ENCODE results near the gene WIPF2.
"Not testable (repeated sequence)": the region's sequence is repeated elsewhere in the genome, so short reads cannot be mapped to it uniquely, and the experiment has no call there.

WIPF2 gene

GRCh38 chr17:40304866-40305265 is 85.8 kb downstream of the WIPF2 start:
- not testable (repeated sequence) for H3K27ac ChIP-seq (ENCODE audit: low read depth, low read length); H3K36me3 ChIP-seq (ENCODE audit: control insufficient read depth in 1 of 2, insufficient read depth in 2 of 2, low read length in 2 of 2); H3K4me3 ChIP-seq (ENCODE audit: low read depth in 1 of 2, low read length in 2 of 2); H3K27me3 ChIP-seq (ENCODE audit: control insufficient read depth in 1 of 2, insufficient read depth in 2 of 2, low read length in 2 of 2); H3K9ac ChIP-seq (ENCODE audit: low read depth in 1 of 2, low read length in 2 of 2); H3K9me3 ChIP-seq (ENCODE audit: control insufficient read depth in 1 of 2, low read length in 2 of 2)
- peaks cover 46 to 48% of the 10 kb centered on the region in 2 donors for H3K4me1 ChIP-seq (ENCODE audit: control insufficient read depth in 1 of 2, insufficient read depth in 2 of 2, low read length in 2 of 2)

- H3K4me3 ChIP-seq (ENCODE audit: low read depth in 1 of 2, low read length in 2 of 2), result peak overlapping the region; percentile 12
Measured at GRCh38 chr17:40306395-40306794, 87.3 kb downstream of the WIPF2 start.

GRCh38 chr17:40307001-40307730 is 88.1 kb downstream of the WIPF2 start:
- H3K9me3 ChIP-seq (ENCODE audit: control insufficient read depth in 1 of 2, low read length in 2 of 2), result no peaks in the 10 kb centered on the region
- H3K27me3 ChIP-seq (ENCODE audit: control insufficient read depth in 1 of 2, insufficient read depth in 2 of 2, low read length in 2 of 2), result no peaks in the 10 kb centered on the region
- H3K36me3 ChIP-seq (ENCODE audit: control insufficient read depth in 1 of 2, insufficient read depth in 2 of 2, low read length in 2 of 2), result peaks cover 0 to under 1% of the 10 kb centered on the region in 2 donors
- peak overlapping the region; percentile 59 for H3K27ac ChIP-seq (ENCODE audit: low read depth, low read length)
- H3K9ac ChIP-seq (ENCODE audit: low read depth in 1 of 2, low read length in 2 of 2), result peak overlapping the region; percentile 15 to 23
- no peak overlapping the region for H3K4me3 ChIP-seq (ENCODE audit: low read depth in 1 of 2, low read length in 2 of 2)
- peaks cover 69 to 71% of the 10 kb centered on the region in 2 donors for H3K4me1 ChIP-seq (ENCODE audit: control insufficient read depth in 1 of 2, insufficient read depth in 2 of 2, low read length in 2 of 2)

More at GRCh38 chr17:40306395-40306794, 87.3 kb downstream of the WIPF2 start:
- Histone ChIP-seq H3K27ac (ENCODE audit: low read depth, low read length) (peak overlapping the region; percentile 59), H3K36me3 (ENCODE audit: control insufficient read depth in 1 of 2, insufficient read depth in 2 of 2, low read length in 2 of 2) (peaks cover 0 to 2% of the 10 kb centered on the region in 2 donors), H3K27me3 (ENCODE audit: control insufficient read depth in 1 of 2, insufficient read depth in 2 of 2, low read length in 2 of 2) (no peaks in the 10 kb centered on the region), H3K4me1 (ENCODE audit: control insufficient read depth in 1 of 2, insufficient read depth in 2 of 2, low read length in 2 of 2) (peaks cover 61 to 63% of the 10 kb centered on the region in 2 donors), H3K9me3 (ENCODE audit: control insufficient read depth in 1 of 2, low read length in 2 of 2) (no peaks in the 10 kb centered on the region), H3K9ac (ENCODE audit: low read depth in 1 of 2, low read length in 2 of 2) (peak overlapping the region; percentile 15 to 23)

- no peaks in the 10 kb centered on the region for H3K36me3 ChIP-seq (ENCODE audit: control insufficient read depth in 1 of 2, insufficient read depth in 2 of 2, low read length in 2 of 2)
- peak overlapping the region in 1 of 2 donors; percentile 60 for H3K9ac ChIP-seq (ENCODE audit: low read depth in 1 of 2, low read length in 2 of 2)
- no peak overlapping the region for H3K4me3 ChIP-seq (ENCODE audit: low read depth in 1 of 2, low read length in 2 of 2)
- no peaks in the 10 kb centered on the region for H3K9me3 ChIP-seq (ENCODE audit: control insufficient read depth in 1 of 2, low read length in 2 of 2)
- H3K4me1 ChIP-seq (ENCODE audit: control insufficient read depth in 1 of 2, insufficient read depth in 2 of 2, low read length in 2 of 2), result peaks cover 75 to 77% of the 10 kb centered on the region in 2 donors
- H3K27ac ChIP-seq (ENCODE audit: low read depth, low read length), result peak overlapping the region; percentile 59
- no peaks in the 10 kb centered on the region for H3K27me3 ChIP-seq (ENCODE audit: control insufficient read depth in 1 of 2, insufficient read depth in 2 of 2, low read length in 2 of 2)
Measured at GRCh38 chr17:40307740-40308239, 88.7 kb downstream of the WIPF2 start.

- Histone ChIP-seq H3K36me3 (ENCODE audit: control insufficient read depth in 1 of 2, insufficient read depth in 2 of 2, low read length in 2 of 2) (no peaks in the 10 kb centered on the region), H3K9ac (ENCODE audit: low read depth in 1 of 2, low read length in 2 of 2) (peak within 1 kb of the TSS; percentile 79 to 89), H3K27ac (ENCODE audit: low read depth, low read length) (peak within 1 kb of the TSS; percentile 30), H3K27me3 (ENCODE audit: control insufficient read depth in 1 of 2, insufficient read depth in 2 of 2, low read length in 2 of 2) (no peaks in the 10 kb centered on the region), H3K9me3 (ENCODE audit: control insufficient read depth in 1 of 2, low read length in 2 of 2) (no peaks in the 10 kb centered on the region), H3K4me1 (ENCODE audit: control insufficient read depth in 1 of 2, insufficient read depth in 2 of 2, low read length in 2 of 2) (peaks cover 70 to 82% of the 10 kb centered on the region in 2 donors), H3K4me3 (ENCODE audit: low read depth in 1 of 2, low read length in 2 of 2) (peak within 1 kb of the TSS; percentile 85 to 87)
Measured at GRCh38 chr17:40309031-40309948, 90.2 kb downstream of the WIPF2 start, which contains the start of gene RARA. Gene RARA, plus strand, starts transcription at chr17:40309180. Its CDS starts 22,039 bp downstream, at chr17:40331219.

- Histone ChIP-seq H3K4me3 (ENCODE audit: low read depth in 1 of 2, low read length in 2 of 2) (peak overlapping the region; percentile 85 to 87), H3K9me3 (ENCODE audit: control insufficient read depth in 1 of 2, low read length in 2 of 2) (no peaks in the 10 kb centered on the region), H3K27me3 (ENCODE audit: control insufficient read depth in 1 of 2, insufficient read depth in 2 of 2, low read length in 2 of 2) (no peaks in the 10 kb centered on the region), H3K9ac (ENCODE audit: low read depth in 1 of 2, low read length in 2 of 2) (peak overlapping the region; percentile 79 to 89), H3K27ac (ENCODE audit: low read depth, low read length) (no peak overlapping the region), H3K36me3 (ENCODE audit: control insufficient read depth in 1 of 2, insufficient read depth in 2 of 2, low read length in 2 of 2) (no peaks in the 10 kb centered on the region), H3K4me1 (ENCODE audit: control insufficient read depth in 1 of 2, insufficient read depth in 2 of 2, low read length in 2 of 2) (peaks cover 74 to 86% of the 10 kb centered on the region in 2 donors)
Measured at GRCh38 chr17:40309949-40310510, 90.9 kb downstream of the WIPF2 start.

GRCh38 chr17:40310882-40311391 is 91.8 kb downstream of the WIPF2 start:
- H3K36me3 ChIP-seq (ENCODE audit: control insufficient read depth in 1 of 2, insufficient read depth in 2 of 2, low read length in 2 of 2), result no peaks in the 10 kb centered on the region
- H3K4me3 ChIP-seq (ENCODE audit: low read depth in 1 of 2, low read length in 2 of 2), result peak overlapping the region in 1 of 2 donors; percentile 20
- no peak overlapping the region for H3K9ac ChIP-seq (ENCODE audit: low read depth in 1 of 2, low read length in 2 of 2)
- no peaks in the 10 kb centered on the region for H3K9me3 ChIP-seq (ENCODE audit: control insufficient read depth in 1 of 2, low read length in 2 of 2)
- no peaks in the 10 kb centered on the region for H3K27me3 ChIP-seq (ENCODE audit: control insufficient read depth in 1 of 2, insufficient read depth in 2 of 2, low read length in 2 of 2)
- no peak overlapping the region for H3K27ac ChIP-seq (ENCODE audit: low read depth, low read length)
- H3K4me1 ChIP-seq (ENCODE audit: control insufficient read depth in 1 of 2, insufficient read depth in 2 of 2, low read length in 2 of 2), result peaks cover 83 to 93% of the 10 kb centered on the region in 2 donors

GRCh38 chr17:40311575-40311974 is 92.5 kb downstream of the WIPF2 start:
- Histone ChIP-seq H3K36me3 (ENCODE audit: control insufficient read depth in 1 of 2, insufficient read depth in 2 of 2, low read length in 2 of 2) (no peaks in the 10 kb centered on the region), H3K9me3 (ENCODE audit: control insufficient read depth in 1 of 2, low read length in 2 of 2) (no peaks in the 10 kb centered on the region), H3K4me1 (ENCODE audit: control insufficient read depth in 1 of 2, insufficient read depth in 2 of 2, low read length in 2 of 2) (peaks cover 84 to 94% of the 10 kb centered on the region in 2 donors), H3K27me3 (ENCODE audit: control insufficient read depth in 1 of 2, insufficient read depth in 2 of 2, low read length in 2 of 2) (no peaks in the 10 kb centered on the region), H3K9ac (ENCODE audit: low read depth in 1 of 2, low read length in 2 of 2) (peak overlapping the region in 1 of 2 donors; percentile 10), H3K4me3 (ENCODE audit: low read depth in 1 of 2, low read length in 2 of 2) (no peak overlapping the region), H3K27ac (ENCODE audit: low read depth, low read length) (no peak overlapping the region)

- peaks cover 83 to 93% of the 10 kb centered on the region in 2 donors for H3K4me1 ChIP-seq (ENCODE audit: control insufficient read depth in 1 of 2, insufficient read depth in 2 of 2, low read length in 2 of 2)
- H3K36me3 ChIP-seq (ENCODE audit: control insufficient read depth in 1 of 2, insufficient read depth in 2 of 2, low read length in 2 of 2), result no peaks in the 10 kb centered on the region
- H3K27me3 ChIP-seq (ENCODE audit: control insufficient read depth in 1 of 2, insufficient read depth in 2 of 2, low read length in 2 of 2), result no peaks in the 10 kb centered on the region
- no peak overlapping the region for H3K9ac ChIP-seq (ENCODE audit: low read depth in 1 of 2, low read length in 2 of 2)
- peak overlapping the region in 1 of 2 donors; percentile 14 for H3K4me3 ChIP-seq (ENCODE audit: low read depth in 1 of 2, low read length in 2 of 2)
- H3K9me3 ChIP-seq (ENCODE audit: control insufficient read depth in 1 of 2, low read length in 2 of 2), result no peaks in the 10 kb centered on the region
- H3K27ac ChIP-seq (ENCODE audit: low read depth, low read length), result no peak overlapping the region
Measured at GRCh38 chr17:40312131-40312731, 93.1 kb downstream of the WIPF2 start.
